Ovary (tissue), 3 donors: ENCODE measurements around the gene KIF13A.

Experiments used
- EP300 ChIP-seq: sonication (generic); formaldehyde crosslinking; IDR thresholded peaks from one replicate; pipeline ENCODE4 v1.6.1; 2017; ENCODE audit warnings: antibody characterized with exemption
- POLR2A ChIP-seq: fragments of 450-650 bp; IDR thresholded peaks from one replicate; pipeline ENCODE4 v1.6.1; 2017; ENCODE audit warnings: antibody characterized with exemption, mild to moderate bottlenecking, moderate library complexity
- TF ChIP-seq, protein P1 (sequence below), 3 donors: fragments of 450-650 bp in 2 of 3; fragments of 200-600 bp in 1 of 3; IDR thresholded peaks; one replicate each; pipeline versions ENCODE4 v1.5.1 to v1.8.0; 2016 to 2022; ENCODE audit warnings: antibody characterized with exemption in 3 of 3, mild to moderate bottlenecking in 1 of 3
- donor health status: DM: no; HTN: no; CAD: no.

DNA sequence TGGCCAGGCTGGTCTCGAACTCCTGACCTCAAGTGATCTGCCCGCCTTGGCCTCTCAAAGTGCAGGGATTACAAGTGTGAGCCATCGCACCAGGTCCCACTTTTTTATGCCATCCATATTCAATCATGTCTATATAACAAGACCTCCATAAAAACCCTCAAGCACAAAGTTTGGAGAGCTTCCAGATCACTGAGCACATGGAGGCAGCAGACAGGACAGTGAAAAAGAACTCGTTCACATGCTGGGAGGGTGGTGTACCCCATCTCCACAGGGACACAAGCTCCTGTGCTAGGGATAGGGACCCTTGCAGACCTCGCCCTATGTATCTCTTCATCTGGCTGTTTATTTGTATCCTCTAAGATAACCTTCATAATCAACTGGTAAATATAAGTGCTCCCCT is 30.3 kb downstream of the KIF13A start:
- TF ChIP-seq, protein P1, sequence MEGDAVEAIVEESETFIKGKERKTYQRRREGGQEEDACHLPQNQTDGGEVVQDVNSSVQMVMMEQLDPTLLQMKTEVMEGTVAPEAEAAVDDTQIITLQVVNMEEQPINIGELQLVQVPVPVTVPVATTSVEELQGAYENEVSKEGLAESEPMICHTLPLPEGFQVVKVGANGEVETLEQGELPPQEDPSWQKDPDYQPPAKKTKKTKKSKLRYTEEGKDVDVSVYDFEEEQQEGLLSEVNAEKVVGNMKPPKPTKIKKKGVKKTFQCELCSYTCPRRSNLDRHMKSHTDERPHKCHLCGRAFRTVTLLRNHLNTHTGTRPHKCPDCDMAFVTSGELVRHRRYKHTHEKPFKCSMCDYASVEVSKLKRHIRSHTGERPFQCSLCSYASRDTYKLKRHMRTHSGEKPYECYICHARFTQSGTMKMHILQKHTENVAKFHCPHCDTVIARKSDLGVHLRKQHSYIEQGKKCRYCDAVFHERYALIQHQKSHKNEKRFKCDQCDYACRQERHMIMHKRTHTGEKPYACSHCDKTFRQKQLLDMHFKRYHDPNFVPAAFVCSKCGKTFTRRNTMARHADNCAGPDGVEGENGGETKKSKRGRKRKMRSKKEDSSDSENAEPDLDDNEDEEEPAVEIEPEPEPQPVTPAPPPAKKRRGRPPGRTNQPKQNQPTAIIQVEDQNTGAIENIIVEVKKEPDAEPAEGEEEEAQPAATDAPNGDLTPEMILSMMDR (IDR thresholded peaks at IDR 0.05) = no peak
- TF ChIP-seq POLR2A (no peak), EP300 (no peak)
